ENCODE data around the gene MYBPC2.

GRCh38 chr19:50455992-50456391 is 23.3 kb downstream of the MYBPC2 start:
- TF ChIP-seq EZH2phosphoT487 (conservative IDR thresholded peaks at IDR 0.05; ENCODE audit: low read length) (no peak), CTCF (IDR thresholded peaks at IDR 0.05; ENCODE audit: insufficient read depth, low read length, poor library complexity, severe bottlenecking) (no peak)
